Panc1 (cell line): ENCODE data around the gene FOXD4L6.
"Not testable (repeated sequence)": the region's sequence is repeated elsewhere in the genome, so short reads cannot be mapped to it uniquely, and the experiment has no call there.

Experiments used
- CTCF ChIP-seq: fragments of 450-650 bp; IDR thresholded peaks from 2 replicates; pipeline ENCODE4 v1.5.1; 2017; ENCODE audit warnings: mild to moderate bottlenecking
- POLR2AphosphoS5 ChIP-seq: IDR thresholded peaks from 2 replicates; pipeline ENCODE4 v1.6.1; 2012; ENCODE audit warnings: mild to moderate bottlenecking, low read depth, low read length, moderate library complexity
- REST ChIP-seq, 2 experiments: IDR thresholded peaks; 2 replicates each; pipeline ENCODE4 v1.6.1; 2011 to 2012; ENCODE audit warnings: low read depth in 2 of 2, control low read depth in 1 of 2, low read length in 1 of 2, mild to moderate bottlenecking in 1 of 2, moderate library complexity in 1 of 2; ENCODE audit not compliant: insufficient read depth in 1 of 2
- TCF7L2 ChIP-seq: IDR thresholded peaks from 2 replicates; pipeline ENCODE4 v1.6.1; 2011; ENCODE audit warnings: mild to moderate bottlenecking, low read depth, low read length, inconsistent platforms

- not testable (repeated sequence) for TF ChIP-seq CTCF; REST (IDR thresholded peaks at IDR 0.05; ENCODE audit: insufficient read depth in 1 of 2, low read depth in 2 of 2, low read length in 1 of 2); POLR2AphosphoS5; TCF7L2
Measured at GRCh38 chr9:41090386-41090785, 38.1 kb downstream of the FOXD4L6 start.
